Calu3 (cell line): Measurements from ENCODE around the gene PLK1. TPM values are rescaled to one million over a fixed set of nuclear protein-coding genes. Genes with fewer than 3 reads are reported as not detected.
"Not testable (repeated sequence)": the region's sequence is repeated elsewhere in the genome, so short reads cannot be mapped to it uniquely, and the experiment has no call there.

ENCODE experiments used
- BruUV-seq: library from RNA; stranded (reverse); fragments of 400-500 nt; replicated peaks from 2 replicates; lab custom pipeline; 2021; lab: Mats Ljungman, UMichigan
- CTCF ChIA-PET: fragments of 300-600 bp; sonication (Branson Sonifier 250); formaldehyde crosslinking; loops from one replicate; lab custom pipeline; 2022; ENCODE audit warnings: antibody characterized with exemption; lab: Charles Lee
- DNase-seq: peaks from one replicate; pipeline ENCODE4 v3.0.0; 2022
- H3K27ac Mint-ChIP-seq: one replicate; pipeline ENCODE4 v1.8.0; 2022; ENCODE audit warnings: mixed read lengths; ENCODE audit not compliant: unreplicated experiment
- H3K27me3 Mint-ChIP-seq: one replicate; pipeline ENCODE4 v1.8.0; 2022; ENCODE audit warnings: mixed read lengths; ENCODE audit not compliant: unreplicated experiment
- H3K36me3 Mint-ChIP-seq: one replicate; pipeline ENCODE4 v1.8.0; 2022; ENCODE audit warnings: mild to moderate bottlenecking, moderate library complexity, mixed read lengths; ENCODE audit not compliant: insufficient read depth, unreplicated experiment
- H3K4me1 Mint-ChIP-seq: one replicate; pipeline ENCODE4 v1.8.0; 2022; ENCODE audit warnings: mild to moderate bottlenecking, low read depth, mixed read lengths; ENCODE audit not compliant: unreplicated experiment
- H3K4me3 Mint-ChIP-seq: one replicate; pipeline ENCODE4 v1.8.0; 2022; ENCODE audit warnings: mild to moderate bottlenecking, low read depth, moderate library complexity, mixed read lengths; ENCODE audit not compliant: unreplicated experiment
- H3K9me3 Mint-ChIP-seq: one replicate; pipeline ENCODE4 v1.8.0; 2022; ENCODE audit warnings: low read depth, mixed read lengths; ENCODE audit not compliant: unreplicated experiment
- CTCF ChIP-seq: fragments of 200-600 bp; IDR thresholded peaks from one replicate; pipeline ENCODE4 v1.8.0; 2022; ENCODE audit warnings: antibody characterized with exemption; ENCODE audit not compliant: unreplicated experiment
- intact Hi-C: fragments of 100-400 bp; cut with micrococcal nuclease; formaldehyde crosslinking; loops from one replicate; pipeline ENCODE4 v1.10.0; 2022; ENCODE audit not compliant: unreplicated experiment
- total RNA-seq: library from RNA; stranded (reverse); gene quantifications from 2 replicates; pipeline ENCODE4 v1.2.3, GENCODE V29; 2022

PLK1 gene
- total RNA-seq, 1 experiment from 2014 or later, result 136 TPM

DNA sequence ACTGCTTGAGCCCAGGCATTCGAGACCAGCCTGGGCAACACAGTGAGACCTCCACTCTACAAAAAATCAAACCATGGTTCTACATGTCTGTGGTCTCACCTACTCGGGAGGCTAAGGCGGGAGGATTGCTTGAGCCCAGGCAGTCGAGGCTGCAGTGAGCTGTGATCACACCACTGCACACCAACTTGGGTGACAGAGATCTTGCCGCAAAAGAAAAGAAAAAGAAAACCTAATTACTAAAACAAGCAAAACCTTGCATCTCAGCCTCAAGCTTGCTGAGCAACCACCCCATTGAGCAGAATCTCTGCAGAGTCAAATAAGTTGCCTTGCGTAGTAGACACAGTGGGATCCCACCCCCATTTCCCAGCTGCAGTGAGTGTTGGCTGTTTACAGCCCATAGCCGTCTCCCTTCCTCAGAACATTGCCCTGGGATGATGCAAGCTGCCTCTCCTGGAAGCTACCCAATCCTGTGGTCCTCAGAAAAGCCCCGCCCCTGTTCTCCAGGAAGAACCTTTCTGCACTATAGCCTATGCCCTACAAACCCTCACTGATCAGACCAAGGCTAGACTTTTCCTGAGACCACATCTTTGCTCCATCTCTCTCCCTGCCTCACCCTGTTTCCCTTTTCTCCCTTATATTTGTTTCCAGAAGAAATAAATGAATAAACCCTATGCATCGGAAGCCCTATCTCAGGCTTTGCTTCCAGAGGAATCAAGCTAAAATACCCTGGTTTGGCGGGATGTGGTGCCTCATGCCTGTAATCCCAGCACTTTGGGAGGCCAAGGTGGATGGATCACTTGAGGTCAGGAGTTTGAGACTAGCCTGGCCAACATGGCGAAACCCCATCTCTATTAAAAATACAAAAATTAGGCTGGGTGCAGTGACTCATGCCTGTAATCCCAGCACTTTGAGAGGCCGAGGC lies 51.1 kb downstream of the PLK1 start:
- no peaks in the 10 kb centered on the region for H3K27me3 Mint-ChIP-seq
- no peak overlapping the region for H3K4me3 Mint-ChIP-seq
- peaks cover 6% of the 10 kb centered on the region for H3K36me3 Mint-ChIP-seq
- BruUV-seq, result no TSS peak
- no peaks in the 10 kb centered on the region for H3K9me3 Mint-ChIP-seq
- intact Hi-C loops, result no loop called here
- DNase-seq, result peak; percentile 71
- no peak for TF ChIP-seq CTCF
- CTCF ChIA-PET, result interaction anchor here (0.6 to 0.8 kb wide), 2 partner anchors 52 to 280 kb away, joined by 3 to 4 read pairs; partner anchors contain the start of gene PLK1
- H3K4me1 Mint-ChIP-seq, result peaks cover 18% of the 10 kb centered on the region
- H3K27ac Mint-ChIP-seq, result peak overlapping the region; percentile 45

DNA sequence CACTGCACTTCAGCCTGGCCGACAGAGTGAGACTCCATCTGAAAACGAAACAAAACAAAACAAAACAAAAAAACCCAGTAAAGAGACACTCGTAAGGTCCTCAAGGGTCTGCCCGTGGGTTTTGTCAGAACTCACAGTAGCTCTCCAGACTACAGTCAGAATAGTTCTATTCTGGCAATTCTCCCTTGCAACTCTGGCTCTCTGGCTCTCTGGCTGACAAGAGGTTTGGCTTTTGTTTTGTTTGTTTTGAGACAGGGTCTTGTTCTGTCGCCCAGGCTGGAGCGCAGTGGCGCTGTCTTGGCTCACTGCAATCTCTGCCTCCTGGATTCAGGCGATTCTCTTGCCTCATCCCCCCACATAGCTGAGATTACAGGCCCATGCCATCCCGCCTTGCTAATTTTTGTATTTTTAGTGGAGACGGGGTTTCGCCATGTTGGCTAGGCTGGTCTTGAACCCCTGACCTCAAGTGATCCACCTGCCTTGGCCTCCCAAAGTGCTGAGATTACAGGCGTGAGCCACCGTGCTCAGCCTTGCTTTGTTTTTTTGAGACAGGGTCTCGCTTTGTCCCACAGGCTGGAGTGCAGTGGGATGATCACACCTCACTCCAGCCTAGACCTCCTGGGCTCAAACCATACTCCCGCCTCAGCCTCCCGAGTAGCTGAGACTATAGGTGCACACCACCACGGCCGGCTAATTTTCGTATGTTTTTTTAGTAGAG lies 55.6 kb downstream of the PLK1 start:
- H3K36me3 Mint-ChIP-seq, result peaks cover 6% of the 10 kb centered on the region
- no peak overlapping the region for H3K4me3 Mint-ChIP-seq
- no peak overlapping the region for H3K27ac Mint-ChIP-seq
- no peak for TF ChIP-seq CTCF
- H3K4me1 Mint-ChIP-seq, result peaks cover 8% of the 10 kb centered on the region
- no peaks in the 10 kb centered on the region for H3K9me3 Mint-ChIP-seq
- BruUV-seq, result no TSS peak
- peaks cover 28% of the 10 kb centered on the region for H3K27me3 Mint-ChIP-seq
- DNase-seq, result no peak
- CTCF ChIA-PET, result interaction anchor here (0.7 to 1.5 kb wide), 2 partner anchors 86 to 276 kb away, joined by 3 read pairs; no protein-coding TSS in a partner anchor
- intact Hi-C loops, result no loop called here

DNA sequence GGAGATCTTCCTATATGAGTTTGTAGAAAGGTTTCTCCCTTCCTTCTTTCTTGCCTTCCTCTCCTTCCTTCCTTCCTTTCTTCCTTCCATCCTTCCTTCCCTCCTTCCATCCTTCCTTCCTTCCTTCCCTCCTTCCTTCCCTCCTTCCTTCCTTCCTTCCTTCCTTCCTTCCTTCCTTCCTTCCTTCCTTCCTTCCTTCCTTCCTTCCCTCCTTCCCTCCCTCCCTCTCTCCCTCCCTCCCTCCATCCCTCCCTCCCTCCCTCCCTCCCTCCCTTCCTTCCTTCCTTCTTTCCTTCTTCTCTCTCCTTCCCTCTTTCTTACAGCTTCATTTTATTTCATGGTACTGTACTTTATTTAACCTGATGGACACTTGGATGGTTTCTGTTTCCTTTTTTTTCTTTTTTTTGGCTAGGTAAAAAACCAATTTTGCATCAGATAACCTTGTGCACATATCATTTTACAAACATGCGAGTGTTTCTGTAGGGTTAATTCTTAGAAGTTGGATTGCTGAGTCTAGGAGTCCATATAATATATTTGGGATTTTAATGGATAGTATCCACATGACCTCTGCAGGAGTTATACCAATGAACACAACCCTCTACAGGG lies 58.8 kb downstream of the PLK1 start:
- H3K4me1 Mint-ChIP-seq, BruUV-seq, H3K36me3 Mint-ChIP-seq, H3K9me3 Mint-ChIP-seq, H3K4me3 Mint-ChIP-seq, H3K27ac Mint-ChIP-seq, CTCF ChIA-PET, DNase-seq: not testable (repeated sequence)
- peaks cover 54% of the 10 kb centered on the region for H3K27me3 Mint-ChIP-seq
- intact Hi-C loops, result loop anchor here (5.0 kb wide), 1 partner anchor 65 kb away; no protein-coding TSS in a partner anchor

- no peaks in the 10 kb centered on the region for H3K4me1 Mint-ChIP-seq
- no TSS peak for BruUV-seq
These were observed 60.8 kb downstream of the PLK1 start for GRCh38 chr16:23739516-23739915.

More at GRCh38 chr16:23739516-23739915, 60.8 kb downstream of the PLK1 start:
- intact Hi-C loops, result loop anchor here (5.0 kb wide), 1 partner anchor 63 kb away; no protein-coding TSS in a partner anchor
- Mint-ChIP-seq H3K27ac (no peak overlapping the region), H3K36me3 (no peaks in the 10 kb centered on the region), H3K27me3 (peaks cover 74% of the 10 kb centered on the region), H3K9me3 (no peaks in the 10 kb centered on the region), H3K4me3 (no peak overlapping the region)
- no peak for TF ChIP-seq CTCF
- CTCF ChIA-PET, result interaction anchor here (0.6 kb wide), 1 partner anchor 260 kb away, joined by 4 read pairs; no protein-coding TSS in a partner anchor
- no peak for DNase-seq

Other genes starting within 250 kb of the PLK1 start
- 28.2 and 29.4 TPM in 2 replicates for gene COG7, start 225.7 kb upstream of the PLK1 start, total RNA-seq
- 81.6 and 90.4 TPM in 2 replicates for gene GGA2, start 168.4 kb upstream of the PLK1 start, total RNA-seq
- gene EARS2, start 121.5 kb upstream of the PLK1 start, total RNA-seq, result 45.9 and 46.9 TPM in 2 replicates
- 121 and 125 TPM in 2 replicates for gene UBFD1, start 121.2 kb upstream of the PLK1 start, total RNA-seq
- 143 and 150 TPM in 2 replicates for gene NDUFAB1, start 82.6 kb upstream of the PLK1 start, total RNA-seq
- gene PALB2, start 37.6 kb upstream of the PLK1 start, total RNA-seq, result 28.0 and 30.6 TPM in 2 replicates
- gene DCTN5, start 37.4 kb upstream of the PLK1 start, total RNA-seq, result 152 and 155 TPM in 2 replicates
- 3.2 and 9.3 TPM in 2 replicates for gene ERN2, start 34.3 kb downstream of the PLK1 start, total RNA-seq
- gene CHP2, start 76.1 kb downstream of the PLK1 start, total RNA-seq, result not detected in 2 replicates
- not detected in 2 replicates for gene PRKCB, start 157.1 kb downstream of the PLK1 start, total RNA-seq